ENCODE measurements around the gene SLC25A39. TPM values are rescaled to one million over a fixed set of nuclear protein-coding genes. Genes with fewer than 3 reads are reported as not detected.

The SLC25A39 gene
- total and polyA plus RNA-seq, 10 donors = 76.1 to 214 (median 105) TPM

DNA sequence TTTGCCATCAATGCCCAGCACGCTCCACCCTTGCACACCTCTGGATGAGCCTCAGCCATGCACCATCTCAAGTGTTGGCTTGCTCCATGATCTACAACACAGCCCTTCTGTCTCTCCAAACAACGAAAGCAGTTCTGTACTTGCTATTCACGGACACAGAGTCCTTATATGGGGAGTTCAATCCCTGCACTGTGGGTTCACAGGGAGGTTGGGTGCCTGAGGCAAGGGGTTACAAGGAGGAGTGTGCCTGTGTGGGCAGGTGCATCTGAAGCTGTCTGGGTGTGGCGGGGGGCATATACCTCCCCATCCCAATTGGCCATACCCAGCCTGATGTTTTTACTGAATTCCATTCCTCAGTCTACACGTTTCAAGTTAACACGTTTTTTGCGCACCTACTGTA lies 10.6 kb downstream of the SLC25A39 start:
- Histone ChIP-seq H3K36me3 (peaks cover 0 to 4% (median 2%) of the 10 kb centered on the region in 6 donors), H3K9me3 (no peaks in the 10 kb centered on the region), H3K4me3 (no peak overlapping the region), H3K27me3 (replicated peaks in 1 of 7) (peaks cover 0 to 80% (median 33%) of the 10 kb centered on the region in 7 donors), H3K4me1 (peaks cover 4 to 42% (median 20%) of the 10 kb centered on the region in 6 donors), H3K27ac (no peak overlapping the region)
- WGBS, 5 donors = 83 to 92% (median 85%) methylated on average over 7 of the region's 7 CpGs
- no peak for DNase-seq
- intact Hi-C loops (cut with DNase I; ENCODE audit: low total_unique reads) = no loop called here
- TF ChIP-seq, protein P1, sequence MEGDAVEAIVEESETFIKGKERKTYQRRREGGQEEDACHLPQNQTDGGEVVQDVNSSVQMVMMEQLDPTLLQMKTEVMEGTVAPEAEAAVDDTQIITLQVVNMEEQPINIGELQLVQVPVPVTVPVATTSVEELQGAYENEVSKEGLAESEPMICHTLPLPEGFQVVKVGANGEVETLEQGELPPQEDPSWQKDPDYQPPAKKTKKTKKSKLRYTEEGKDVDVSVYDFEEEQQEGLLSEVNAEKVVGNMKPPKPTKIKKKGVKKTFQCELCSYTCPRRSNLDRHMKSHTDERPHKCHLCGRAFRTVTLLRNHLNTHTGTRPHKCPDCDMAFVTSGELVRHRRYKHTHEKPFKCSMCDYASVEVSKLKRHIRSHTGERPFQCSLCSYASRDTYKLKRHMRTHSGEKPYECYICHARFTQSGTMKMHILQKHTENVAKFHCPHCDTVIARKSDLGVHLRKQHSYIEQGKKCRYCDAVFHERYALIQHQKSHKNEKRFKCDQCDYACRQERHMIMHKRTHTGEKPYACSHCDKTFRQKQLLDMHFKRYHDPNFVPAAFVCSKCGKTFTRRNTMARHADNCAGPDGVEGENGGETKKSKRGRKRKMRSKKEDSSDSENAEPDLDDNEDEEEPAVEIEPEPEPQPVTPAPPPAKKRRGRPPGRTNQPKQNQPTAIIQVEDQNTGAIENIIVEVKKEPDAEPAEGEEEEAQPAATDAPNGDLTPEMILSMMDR (IDR thresholded peaks at IDR 0.05 in 8 of 11, conservative IDR thresholded peaks at IDR 0.05 in 3 of 11) = no peak
- TF ChIP-seq POLR2AphosphoS5 (IDR thresholded peaks at IDR 0.05) = no peak
- no peak for TF ChIP-seq POLR2A (IDR thresholded peaks at IDR 0.05)

DNA sequence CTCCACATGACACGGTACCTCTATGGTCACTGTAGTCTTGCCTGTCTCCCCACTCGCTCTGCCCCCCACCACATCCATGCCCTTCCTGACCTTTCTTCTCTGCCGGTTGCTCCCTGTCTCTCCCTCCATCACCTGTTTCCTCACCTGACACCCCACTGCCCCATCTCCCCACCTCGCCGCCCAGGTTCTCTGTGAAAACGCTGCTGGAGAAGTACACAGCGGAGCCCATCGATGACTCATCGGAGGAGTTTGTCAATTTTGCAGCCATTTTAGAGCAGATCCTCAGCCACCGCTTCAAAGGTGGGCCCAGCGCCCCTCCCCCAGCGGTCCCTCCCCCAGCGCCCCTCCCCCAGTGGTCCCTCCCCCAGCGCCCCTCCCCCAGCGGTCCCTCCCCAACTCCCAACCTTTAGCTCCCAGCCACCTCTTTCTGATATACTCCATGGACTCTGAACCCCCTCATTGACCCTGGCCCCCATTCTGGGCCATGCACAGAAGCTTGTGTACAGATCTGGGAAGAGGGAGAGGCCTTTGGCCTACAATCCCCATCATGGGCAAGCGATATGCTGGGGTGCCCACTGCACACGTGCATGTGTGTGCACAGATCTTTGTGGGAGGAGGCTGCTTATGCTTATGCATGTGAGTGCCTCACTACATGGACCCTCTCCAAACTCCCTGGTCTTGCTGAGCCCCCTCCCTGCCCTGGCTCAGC lies 12.1 kb downstream of the SLC25A39 start:
- 70 to 80% (median 73%) methylated on average over 14 to 17 of the region's 17 CpGs for WGBS, 5 donors

DNA sequence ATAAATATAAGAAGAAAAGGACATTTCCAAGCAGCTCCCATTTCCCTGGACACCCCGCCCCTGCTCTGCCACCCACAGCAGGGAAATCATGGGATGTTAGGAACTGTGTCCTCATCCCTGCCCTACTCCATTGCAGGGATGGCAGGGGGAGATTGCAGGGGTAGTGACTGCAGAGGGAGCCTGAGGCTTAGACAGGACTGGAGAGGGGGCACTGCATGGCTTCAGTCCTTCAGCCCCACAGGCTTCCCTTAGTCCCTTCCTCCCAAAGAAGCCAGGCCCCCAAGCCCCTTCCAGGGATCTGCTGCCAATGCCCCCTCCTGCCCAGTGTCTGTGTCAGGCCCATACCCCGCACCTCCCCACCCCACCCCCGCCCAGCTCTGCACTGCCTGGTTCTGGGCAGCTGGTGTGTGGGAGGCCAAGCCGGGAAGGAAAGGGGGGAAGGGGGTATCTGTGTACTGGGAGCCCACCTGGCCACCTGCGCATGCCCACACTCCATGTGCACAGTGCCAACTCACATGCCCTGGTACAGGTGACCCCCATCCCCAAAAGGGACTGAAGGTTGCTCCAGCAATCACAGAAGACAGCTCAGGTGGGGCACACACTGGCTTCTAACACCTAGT lies 13.0 kb downstream of the SLC25A39 start:
- Histone ChIP-seq H3K4me1 (peaks cover 20 to 51% (median 39%) of the 10 kb centered on the region in 6 donors), H3K27ac (no peak overlapping the region), H3K9me3 (no peaks in the 10 kb centered on the region), H3K27me3 (replicated peaks in 1 of 7) (peaks cover 0 to 87% (median 42%) of the 10 kb centered on the region in 7 donors), H3K36me3 (no peaks in the 10 kb centered on the region), H3K4me3 (no peak overlapping the region)
- no peak for DNase-seq
- TF ChIP-seq, protein P1 (IDR thresholded peaks at IDR 0.05 in 8 of 11, conservative IDR thresholded peaks at IDR 0.05 in 3 of 11) = no peak
- TF ChIP-seq POLR2A (IDR thresholded peaks at IDR 0.05) (no peak), POLR2AphosphoS5 (IDR thresholded peaks at IDR 0.05) (no peak)
- intact Hi-C loops (cut with DNase I; ENCODE audit: low total_unique reads) = no loop called here
- 76 to 90% (median 81%) methylated on average over 1 to 5 of the region's 5 CpGs for WGBS, 5 donors

More for the DNA sequence above, 12.1 kb downstream of the SLC25A39 start:
- Histone ChIP-seq H3K36me3 (no peaks in the 10 kb centered on the region), H3K4me1 (peaks cover 18 to 48% (median 35%) of the 10 kb centered on the region in 6 donors), H3K4me3 (no peak overlapping the region), H3K9me3 (no peaks in the 10 kb centered on the region), H3K27ac (no peak overlapping the region), H3K27me3 (replicated peaks in 1 of 7) (peaks cover 0 to 87% (median 40%) of the 10 kb centered on the region in 7 donors)
- no peak for DNase-seq
- intact Hi-C loops (cut with DNase I; ENCODE audit: low total_unique reads) = no loop called here
- no peak for TF ChIP-seq POLR2A (IDR thresholded peaks at IDR 0.05)
- no peak for TF ChIP-seq POLR2AphosphoS5 (IDR thresholded peaks at IDR 0.05)
- TF ChIP-seq, protein P1 (IDR thresholded peaks at IDR 0.05 in 8 of 11, conservative IDR thresholded peaks at IDR 0.05 in 3 of 11) = no peak
